Stomach (tissue), 19 donors: ENCODE measurements around the gene ESCO1. TPM values are rescaled to one million over a fixed set of nuclear protein-coding genes. Genes with fewer than 3 reads are reported as not detected.
"Not testable (repeated sequence)": the region's sequence is repeated elsewhere in the genome, so short reads cannot be mapped to it uniquely, and the experiment has no call there.

ENCODE experiments used
- DNase-seq, 2 donors: peaks; one replicate each; pipeline versions ENCODE4 v3.0.0 to v3.0.0-alpha.2; 2013 to 2019
- H3K27ac ChIP-seq, 5 donors: fragments of 200-600 bp in 4 of 5; sonication (generic) in 4 of 5; one replicate each; pipeline ENCODE4 v1.5.1; 2013 to 2019; ENCODE audit warnings: mild to moderate bottlenecking in 1 of 5, moderate library complexity in 1 of 5
- H3K27me3 ChIP-seq, 3 donors: fragments of 200-600 bp; sonication (generic); one replicate each; pipeline ENCODE4 v1.5.1; 2017 to 2019; ENCODE audit warnings: mixed run types in 1 of 3
- H3K36me3 ChIP-seq, 4 donors: fragments of 200-600 bp; sonication (generic); 1 replicate in 3 of 4; 2 replicates in 1 of 4; pipeline ENCODE4 v1.5.1; 2016 to 2019
- H3K4me1 ChIP-seq, 4 donors: fragments of 200-600 bp; sonication (generic); one replicate each; pipeline ENCODE4 v1.5.1; 2016 to 2019
- H3K4me3 ChIP-seq, 4 donors: fragments of 200-600 bp; sonication (generic) in 3 of 4; one replicate each; pipeline ENCODE4 v1.5.1; 2016 to 2019; ENCODE audit warnings: mild to moderate bottlenecking in 1 of 4
- H3K9me3 ChIP-seq, 4 donors: fragments of 200-600 bp; sonication (generic); one replicate each; pipeline ENCODE4 v1.5.1; 2016 to 2019
- EP300 ChIP-seq: sonication (generic); formaldehyde crosslinking; IDR thresholded peaks from one replicate; pipeline ENCODE4 v1.6.1; 2017; ENCODE audit warnings: antibody characterized with exemption
- POLR2A ChIP-seq, 4 donors: fragments of 450-650 bp; IDR thresholded peaks; one replicate each; pipeline ENCODE4 v1.6.1; 2016; ENCODE audit warnings: antibody characterized with exemption in 4 of 4, control low read depth in 2 of 4, mild to moderate bottlenecking in 1 of 4, moderate library complexity in 1 of 4
- POLR2AphosphoS5 ChIP-seq, 3 donors: sonication (generic); formaldehyde crosslinking; IDR thresholded peaks; one replicate each; pipeline ENCODE4 v1.6.1; 2016; ENCODE audit warnings: antibody characterized with exemption in 3 of 3
- WGBS, 5 donors: extraction: QIAGEN DNeasy Blood & Tissue Kit in 3 of 5; methylation state at CpG; one replicate each; pipeline versions ENCODE4 v1.1.5 to v1.1.7; 2013 to 2018; 5-methylcytosine and 5-hydroxymethylcytosine counted together
- intact Hi-C: fragments of 100-400 bp; cut with DNase I; formaldehyde crosslinking; loops from one replicate; pipeline ENCODE4 v1.15.1; 2023; ENCODE audit warnings: low total_unique reads
- long read RNA-seq, 10 donors: transcript quantifications; one replicate each; lab custom pipeline, GENCODE V29; 2026
- polyA plus RNA-seq, 3 donors: library from polyadenylated mRNA; stranded (reverse); fragments of 200-250 nt; gene quantifications; one replicate each; pipeline ENCODE4 v1.2.3, GENCODE V29; 2013
- total RNA-seq, 5 donors: library from RNA; depleted of rRNA; stranded (reverse); fragments of >200 nt; gene quantifications; one replicate each; pipeline versions ENCODE4 v1.1.0 to v1.2.3, GENCODE V29; 2014 to 2016
- TF ChIP-seq, protein P1 (sequence below), 7 experiments: fragments of 450-650 bp in 4 of 7; fragments of 200-600 bp in 3 of 7; sonication (generic) in 3 of 7; IDR thresholded peaks; one replicate each; pipeline ENCODE4 v1.5.1; 2016 to 2019; ENCODE audit warnings: antibody characterized with exemption in 7 of 7, control low read depth in 2 of 7, mild to moderate bottlenecking in 1 of 7
- donor health status: healthy with polysubstance abuse.
- donor health status: Bipolar disorder and iron deficiency.
- donor health status: healthy.

ESCO1 gene, protein sequence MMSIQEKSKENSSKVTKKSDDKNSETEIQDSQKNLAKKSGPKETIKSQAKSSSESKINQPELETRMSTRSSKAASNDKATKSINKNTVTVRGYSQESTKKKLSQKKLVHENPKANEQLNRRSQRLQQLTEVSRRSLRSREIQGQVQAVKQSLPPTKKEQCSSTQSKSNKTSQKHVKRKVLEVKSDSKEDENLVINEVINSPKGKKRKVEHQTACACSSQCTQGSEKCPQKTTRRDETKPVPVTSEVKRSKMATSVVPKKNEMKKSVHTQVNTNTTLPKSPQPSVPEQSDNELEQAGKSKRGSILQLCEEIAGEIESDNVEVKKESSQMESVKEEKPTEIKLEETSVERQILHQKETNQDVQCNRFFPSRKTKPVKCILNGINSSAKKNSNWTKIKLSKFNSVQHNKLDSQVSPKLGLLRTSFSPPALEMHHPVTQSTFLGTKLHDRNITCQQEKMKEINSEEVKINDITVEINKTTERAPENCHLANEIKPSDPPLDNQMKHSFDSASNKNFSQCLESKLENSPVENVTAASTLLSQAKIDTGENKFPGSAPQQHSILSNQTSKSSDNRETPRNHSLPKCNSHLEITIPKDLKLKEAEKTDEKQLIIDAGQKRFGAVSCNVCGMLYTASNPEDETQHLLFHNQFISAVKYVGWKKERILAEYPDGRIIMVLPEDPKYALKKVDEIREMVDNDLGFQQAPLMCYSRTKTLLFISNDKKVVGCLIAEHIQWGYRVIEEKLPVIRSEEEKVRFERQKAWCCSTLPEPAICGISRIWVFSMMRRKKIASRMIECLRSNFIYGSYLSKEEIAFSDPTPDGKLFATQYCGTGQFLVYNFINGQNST
- total RNA-seq = 10 to 100 TPM in 4 of 5 donors, 1 to 10 TPM in 1; 5.2 to 53.6 (median 29.9) TPM
- 1 to 10 TPM; 6.6 to 9.0 (median 8.4) TPM for polyA plus RNA-seq
- long read RNA-seq, donor 1, partial matches to known transcripts = 10 of 10 reads
- long read RNA-seq, donor 1, other reads (novel, unspliced or antisense) = 0 of 10 reads
- long read RNA-seq, donor 2, full-length matches to known transcripts = 1 of 139 reads
- long read RNA-seq, donor 2, partial matches to known transcripts = 28 of 139 reads
- long read RNA-seq, donor 2, other reads (novel, unspliced or antisense) = 110 of 139 reads
- long read RNA-seq, donor 3, partial matches to known transcripts = 7 of 7 reads
- long read RNA-seq, donor 3, other reads (novel, unspliced or antisense) = 0 of 7 reads
- long read RNA-seq, donor 4 = 0 reads
- long read RNA-seq, donor 5, full-length matches to known transcripts = 2 of 8 reads
- long read RNA-seq, donor 5, partial matches to known transcripts = 6 of 8 reads
- long read RNA-seq, donor 5, other reads (novel, unspliced or antisense) = 0 of 8 reads
- long read RNA-seq, donor 6, full-length matches to known transcripts = 2 of 33 reads
- long read RNA-seq, donor 6, partial matches to known transcripts = 31 of 33 reads
- long read RNA-seq, donor 6, other reads (novel, unspliced or antisense) = 0 of 33 reads
- long read RNA-seq, donor 7, partial matches to known transcripts = 7 of 7 reads
- long read RNA-seq, donor 7, other reads (novel, unspliced or antisense) = 0 of 7 reads
- long read RNA-seq, donor 8, partial matches to known transcripts = 12 of 12 reads
- long read RNA-seq, donor 8, other reads (novel, unspliced or antisense) = 0 of 12 reads
- long read RNA-seq, donor 9, full-length matches to known transcripts = 1 of 192 reads
- long read RNA-seq, donor 9, partial matches to known transcripts = 191 of 192 reads
- long read RNA-seq, donor 9, other reads (novel, unspliced or antisense) = 0 of 192 reads
- long read RNA-seq, donor 10, full-length matches to known transcripts = 1 of 1 reads
- long read RNA-seq, donor 10, partial matches to known transcripts = 0 of 1 reads
- long read RNA-seq, donor 10, other reads (novel, unspliced or antisense) = 0 of 1 reads

DNA sequence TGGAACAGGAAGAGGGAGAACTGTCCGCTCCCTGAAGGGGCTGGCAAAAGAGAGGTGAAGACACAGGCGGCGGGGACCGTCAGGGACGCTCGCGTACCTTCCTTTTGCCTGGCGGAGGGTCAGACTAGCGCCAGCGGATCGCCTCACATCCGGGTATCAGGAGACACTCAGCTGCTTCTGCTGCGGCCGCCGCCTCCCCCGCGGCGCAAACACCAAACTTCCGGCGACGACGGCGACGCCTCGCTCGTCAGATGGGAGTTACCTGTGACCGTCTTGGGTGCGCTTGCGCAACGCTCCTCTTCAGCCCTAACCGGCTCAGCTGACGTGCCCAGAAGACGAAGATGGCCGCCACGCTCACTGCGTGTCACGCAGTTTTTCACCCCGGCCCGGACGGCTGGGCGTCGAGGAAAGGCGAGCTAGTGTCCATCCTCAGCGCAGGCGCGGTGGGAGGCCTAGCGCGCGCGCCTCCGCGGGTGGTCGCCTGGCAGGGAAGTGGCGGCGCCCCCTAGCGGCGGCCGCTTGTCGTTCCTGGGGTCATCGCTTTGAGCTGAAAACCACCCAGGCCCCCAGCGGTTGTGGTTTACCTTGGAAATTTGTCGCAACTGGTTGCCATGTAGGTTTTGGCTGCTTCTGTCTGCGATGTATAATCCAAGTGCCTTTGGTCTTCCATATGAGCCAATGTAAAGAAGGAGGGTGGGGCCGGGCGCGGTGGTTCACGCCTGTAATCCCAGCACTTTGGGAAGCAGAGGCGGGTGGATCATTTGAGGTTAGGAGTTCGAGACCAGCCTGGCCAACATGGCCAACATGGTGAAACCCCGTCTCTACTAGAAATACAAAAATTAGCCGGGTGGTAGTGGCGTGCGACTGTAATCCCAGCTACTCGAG, at the start of gene ESCO1:
TSS of gene ESCO1 (minus strand) at position 179 of the 885 bp plus-strand sequence. CDS start 25,861 bp downstream, outside the sequence.
- Histone ChIP-seq H3K9me3 (no peaks in the 10 kb centered on the region), H3K4me1 (peaks cover 17 to 55% (median 33%) of the 10 kb centered on the region in 4 donors), H3K36me3 (no peaks in the 10 kb centered on the region), H3K27ac (peak within 1 kb of the TSS; percentile 96 to 100 (median 97)), H3K4me3 (peak within 1 kb of the TSS; percentile 71 to 86 (median 75)), H3K27me3 (no peaks in the 10 kb centered on the region)
- peak; percentile 96 to 99 for DNase-seq
- intact Hi-C loops = no loop called here
- TF ChIP-seq, protein P1, sequence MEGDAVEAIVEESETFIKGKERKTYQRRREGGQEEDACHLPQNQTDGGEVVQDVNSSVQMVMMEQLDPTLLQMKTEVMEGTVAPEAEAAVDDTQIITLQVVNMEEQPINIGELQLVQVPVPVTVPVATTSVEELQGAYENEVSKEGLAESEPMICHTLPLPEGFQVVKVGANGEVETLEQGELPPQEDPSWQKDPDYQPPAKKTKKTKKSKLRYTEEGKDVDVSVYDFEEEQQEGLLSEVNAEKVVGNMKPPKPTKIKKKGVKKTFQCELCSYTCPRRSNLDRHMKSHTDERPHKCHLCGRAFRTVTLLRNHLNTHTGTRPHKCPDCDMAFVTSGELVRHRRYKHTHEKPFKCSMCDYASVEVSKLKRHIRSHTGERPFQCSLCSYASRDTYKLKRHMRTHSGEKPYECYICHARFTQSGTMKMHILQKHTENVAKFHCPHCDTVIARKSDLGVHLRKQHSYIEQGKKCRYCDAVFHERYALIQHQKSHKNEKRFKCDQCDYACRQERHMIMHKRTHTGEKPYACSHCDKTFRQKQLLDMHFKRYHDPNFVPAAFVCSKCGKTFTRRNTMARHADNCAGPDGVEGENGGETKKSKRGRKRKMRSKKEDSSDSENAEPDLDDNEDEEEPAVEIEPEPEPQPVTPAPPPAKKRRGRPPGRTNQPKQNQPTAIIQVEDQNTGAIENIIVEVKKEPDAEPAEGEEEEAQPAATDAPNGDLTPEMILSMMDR (IDR thresholded peaks at IDR 0.05) = peak in 6 of 7 experiments; percentile 51 to 99 (median 97)
- TF ChIP-seq POLR2A (IDR thresholded peaks at IDR 0.05) (peak in 2 of 4 donors; percentile 69 to 83), EP300 (no peak), POLR2AphosphoS5 (IDR thresholded peaks at IDR 0.05) (peak; percentile 89 to 97 (median 96))
- 6 to 11% (median 7%) methylated on average over 47 to 74 of the region's 74 CpGs for WGBS, 5 donors

DNA sequence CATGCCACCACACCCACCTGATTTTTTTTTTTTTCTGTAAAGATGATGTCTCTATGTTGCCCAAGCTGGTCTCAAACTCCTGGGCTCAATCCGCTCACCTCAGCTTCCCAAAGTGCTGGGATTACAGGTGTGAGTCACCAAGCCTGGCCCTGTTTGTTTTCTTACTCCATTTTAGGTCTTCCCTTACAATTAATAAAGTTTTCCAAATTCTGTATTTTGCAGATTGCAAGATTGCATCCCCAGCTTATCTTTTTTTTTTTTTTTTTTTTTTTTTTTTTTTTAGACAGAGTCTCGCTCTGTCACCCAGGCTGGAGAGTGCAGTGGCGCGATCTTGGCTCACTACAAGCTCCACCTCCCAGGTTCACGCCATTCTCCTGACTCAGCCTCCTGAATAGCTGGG, 39.9 kb upstream of the ESCO1 start:
- H3K4me1 ChIP-seq, DNase-seq, H3K9me3 ChIP-seq, H3K27me3 ChIP-seq, intact Hi-C loops, H3K27ac ChIP-seq, H3K4me3 ChIP-seq, H3K36me3 ChIP-seq: not testable (repeated sequence)
- WGBS, 5 donors = 97 to 99% (median 97%) methylated on average over 5 of the region's 5 CpGs

DNA sequence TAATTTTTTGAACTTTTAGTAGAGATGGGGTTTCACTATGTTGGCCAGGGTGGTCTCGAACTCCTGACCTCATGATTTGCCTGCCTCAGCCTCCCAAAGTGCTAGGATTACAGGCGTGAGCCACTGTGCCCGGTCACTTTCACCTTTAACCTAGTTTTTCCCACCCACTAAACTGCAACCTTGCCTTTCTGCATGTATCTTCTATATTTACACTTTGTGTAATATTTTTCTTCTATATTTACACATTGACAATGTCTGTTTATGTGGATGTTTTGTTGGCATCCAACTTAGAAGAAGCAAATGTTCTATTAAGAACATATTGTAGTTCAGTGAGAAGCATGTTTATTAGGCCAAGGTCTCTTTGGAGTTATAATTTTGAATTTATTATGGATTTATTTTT, 38.3 kb upstream of the ESCO1 start:
- H3K9me3 ChIP-seq = no peaks in the 10 kb centered on the region
- H3K27me3 ChIP-seq = no peaks in the 10 kb centered on the region
- H3K4me1 ChIP-seq = peaks cover 0 to 4% (median 0%) of the 10 kb centered on the region in 4 donors
- intact Hi-C loops = no loop called here
- no peak overlapping the region for H3K4me3 ChIP-seq
- WGBS, 5 donors = 82 to 88% (median 84%) methylated on average over 3 of the region's 3 CpGs
- TF ChIP-seq, protein P1 (IDR thresholded peaks at IDR 0.05) = no peak
- TF ChIP-seq POLR2AphosphoS5 (IDR thresholded peaks at IDR 0.05) (no peak), EP300 (no peak), POLR2A (IDR thresholded peaks at IDR 0.05) (no peak)
- no peak for DNase-seq
- peaks cover 0 to 14% (median 5%) of the 10 kb centered on the region in 4 donors for H3K36me3 ChIP-seq
- H3K27ac ChIP-seq = no peak overlapping the region
